PFSK-1 (cell line): ENCODE results near the gene SULT1B1.

Experiments used
- FOXP2 ChIP-seq: optimal IDR thresholded peaks from 2 replicates; pipeline ENCODE3; 2011; ENCODE audit warnings: borderline replicate concordance, control low read depth, inconsistent platforms; ENCODE audit not compliant: insufficient read depth; ENCODE audit errors: extremely low read length, extremely low read depth
- POLR2AphosphoS5 ChIP-seq: IDR thresholded peaks from 2 replicates; pipeline ENCODE4 v1.6.1; 2012; ENCODE audit warnings: low read depth, mild to moderate bottlenecking, control low read depth, low read length, moderate library complexity
- SIN3A ChIP-seq: IDR thresholded peaks from 2 replicates; pipeline ENCODE4 v1.6.1; 2012; ENCODE audit warnings: mild to moderate bottlenecking, low read length, moderate library complexity, borderline replicate concordance; ENCODE audit not compliant: insufficient read depth
- TAF1 ChIP-seq: IDR thresholded peaks from 2 replicates; pipeline ENCODE4 v1.6.1; 2012; ENCODE audit warnings: low read length, control low read depth, borderline replicate concordance; ENCODE audit not compliant: insufficient read depth
- TF ChIP-seq, protein P1 (sequence below), 2 experiments: IDR thresholded peaks; 2 replicates each; pipeline versions ENCODE4 v1.6.1 to v1.8.0; 2011 to 2012; ENCODE audit warnings: low read depth in 2 of 2, low read length in 2 of 2, control low read depth in 1 of 2, inconsistent platforms in 1 of 2, mild to moderate bottlenecking in 1 of 2, moderate library complexity in 1 of 2; ENCODE audit not compliant: insufficient read depth in 1 of 2

Gene SULT1B1

DNA sequence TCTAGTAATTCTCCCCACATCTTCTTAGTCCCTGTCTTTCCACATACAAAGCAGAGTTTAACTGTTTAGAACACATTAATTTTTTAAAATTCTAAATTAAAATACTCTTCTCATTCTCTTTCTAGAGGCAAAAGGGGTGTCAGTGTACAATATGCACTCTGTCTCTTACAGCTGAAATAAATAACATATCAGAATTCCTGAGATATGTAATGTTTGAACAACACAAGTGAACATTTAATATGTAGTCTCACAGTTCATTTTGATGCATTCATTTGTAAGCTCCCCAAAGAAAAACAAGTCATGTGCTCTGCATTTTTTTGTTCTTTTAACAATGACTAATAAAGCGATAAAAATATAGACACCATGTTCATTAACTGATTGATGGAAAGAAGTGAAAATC lies 19.7 kb upstream of the SULT1B1 start:
- TF ChIP-seq, protein P1, sequence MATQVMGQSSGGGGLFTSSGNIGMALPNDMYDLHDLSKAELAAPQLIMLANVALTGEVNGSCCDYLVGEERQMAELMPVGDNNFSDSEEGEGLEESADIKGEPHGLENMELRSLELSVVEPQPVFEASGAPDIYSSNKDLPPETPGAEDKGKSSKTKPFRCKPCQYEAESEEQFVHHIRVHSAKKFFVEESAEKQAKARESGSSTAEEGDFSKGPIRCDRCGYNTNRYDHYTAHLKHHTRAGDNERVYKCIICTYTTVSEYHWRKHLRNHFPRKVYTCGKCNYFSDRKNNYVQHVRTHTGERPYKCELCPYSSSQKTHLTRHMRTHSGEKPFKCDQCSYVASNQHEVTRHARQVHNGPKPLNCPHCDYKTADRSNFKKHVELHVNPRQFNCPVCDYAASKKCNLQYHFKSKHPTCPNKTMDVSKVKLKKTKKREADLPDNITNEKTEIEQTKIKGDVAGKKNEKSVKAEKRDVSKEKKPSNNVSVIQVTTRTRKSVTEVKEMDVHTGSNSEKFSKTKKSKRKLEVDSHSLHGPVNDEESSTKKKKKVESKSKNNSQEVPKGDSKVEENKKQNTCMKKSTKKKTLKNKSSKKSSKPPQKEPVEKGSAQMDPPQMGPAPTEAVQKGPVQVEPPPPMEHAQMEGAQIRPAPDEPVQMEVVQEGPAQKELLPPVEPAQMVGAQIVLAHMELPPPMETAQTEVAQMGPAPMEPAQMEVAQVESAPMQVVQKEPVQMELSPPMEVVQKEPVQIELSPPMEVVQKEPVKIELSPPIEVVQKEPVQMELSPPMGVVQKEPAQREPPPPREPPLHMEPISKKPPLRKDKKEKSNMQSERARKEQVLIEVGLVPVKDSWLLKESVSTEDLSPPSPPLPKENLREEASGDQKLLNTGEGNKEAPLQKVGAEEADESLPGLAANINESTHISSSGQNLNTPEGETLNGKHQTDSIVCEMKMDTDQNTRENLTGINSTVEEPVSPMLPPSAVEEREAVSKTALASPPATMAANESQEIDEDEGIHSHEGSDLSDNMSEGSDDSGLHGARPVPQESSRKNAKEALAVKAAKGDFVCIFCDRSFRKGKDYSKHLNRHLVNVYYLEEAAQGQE (IDR thresholded peaks at IDR 0.05; ENCODE audit: insufficient read depth in 1 of 2, low read depth in 2 of 2, low read length in 2 of 2) = no peak
- TF ChIP-seq FOXP2 (no peak), POLR2AphosphoS5 (no peak), TAF1 (no peak), SIN3A (no peak)

DNA sequence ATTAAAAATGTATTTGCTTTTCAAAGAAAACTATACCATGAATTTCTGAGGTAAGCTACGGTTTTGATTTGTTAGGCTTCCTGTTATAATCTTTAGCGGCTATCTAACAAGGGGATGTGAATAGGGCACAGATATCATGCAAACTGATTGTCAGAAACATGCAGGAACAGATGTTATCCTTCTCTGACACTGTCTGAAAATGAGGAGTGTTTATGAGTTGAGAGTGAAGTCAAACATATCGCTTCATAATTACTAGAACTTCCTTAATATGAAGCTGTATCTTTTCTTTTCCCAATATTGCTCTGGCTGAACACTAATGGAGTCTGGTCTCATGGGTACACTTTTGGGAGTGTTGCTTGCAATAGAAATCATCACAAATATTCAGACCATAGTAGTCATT lies 16.3 kb upstream of the SULT1B1 start:
- no peak for TF ChIP-seq TAF1
- TF ChIP-seq, protein P1 (IDR thresholded peaks at IDR 0.05; ENCODE audit: insufficient read depth in 1 of 2, low read depth in 2 of 2, low read length in 2 of 2) = no peak
- no peak for TF ChIP-seq FOXP2
- no peak for TF ChIP-seq POLR2AphosphoS5
- no peak for TF ChIP-seq SIN3A

DNA sequence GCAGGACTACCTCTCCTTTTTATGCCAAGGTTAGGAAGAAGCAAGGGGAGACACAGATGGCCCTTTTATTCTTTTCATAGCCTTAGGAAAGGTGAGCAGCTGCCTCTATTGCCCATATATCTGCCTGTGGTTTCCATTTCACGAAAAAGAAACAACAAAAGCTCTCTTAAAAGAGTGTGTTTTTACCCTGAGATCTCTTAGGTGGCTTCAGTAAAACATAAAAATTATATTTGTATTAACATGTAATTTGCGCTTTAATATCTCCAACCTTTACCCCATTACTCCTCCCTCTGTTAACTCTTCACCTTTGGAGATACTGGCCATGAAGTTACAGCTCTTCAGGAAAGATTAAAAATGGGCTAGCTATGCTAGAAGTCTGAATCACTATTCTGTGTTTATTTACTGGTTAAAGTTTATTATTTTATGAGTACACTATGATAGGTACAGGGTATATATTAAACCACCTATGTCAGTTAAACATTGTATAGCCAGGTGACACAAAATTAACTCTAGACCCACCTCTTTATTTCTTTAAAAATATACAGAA lies 15.0 kb upstream of the SULT1B1 start:
- TF ChIP-seq, protein P1 (IDR thresholded peaks at IDR 0.05; ENCODE audit: insufficient read depth in 1 of 2, low read depth in 2 of 2, low read length in 2 of 2) = no peak
- TF ChIP-seq TAF1 = no peak
- no peak for TF ChIP-seq SIN3A
- no peak for TF ChIP-seq POLR2AphosphoS5
- TF ChIP-seq FOXP2 = no peak

DNA sequence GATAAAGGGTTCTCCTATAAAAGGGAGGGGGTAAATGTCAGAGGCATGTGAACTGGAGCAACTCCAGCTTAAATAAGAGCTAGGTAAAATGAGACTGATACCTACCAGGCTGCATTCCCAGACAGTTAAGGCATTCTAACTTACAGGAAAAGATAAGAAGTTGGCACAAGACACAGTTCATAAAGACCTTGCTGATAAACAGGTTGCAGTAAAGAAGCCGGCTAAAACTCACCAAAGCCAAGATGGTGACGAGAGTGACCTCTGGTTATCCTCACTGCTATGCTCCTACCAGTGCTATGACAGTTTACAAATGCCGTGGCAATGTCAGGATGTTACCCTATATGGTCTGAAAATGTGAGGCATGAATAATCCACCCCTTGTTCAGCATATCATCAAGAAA lies 13.1 kb upstream of the SULT1B1 start:
- no peak for TF ChIP-seq TAF1
- no peak for TF ChIP-seq FOXP2
- TF ChIP-seq SIN3A = no peak

DNA sequence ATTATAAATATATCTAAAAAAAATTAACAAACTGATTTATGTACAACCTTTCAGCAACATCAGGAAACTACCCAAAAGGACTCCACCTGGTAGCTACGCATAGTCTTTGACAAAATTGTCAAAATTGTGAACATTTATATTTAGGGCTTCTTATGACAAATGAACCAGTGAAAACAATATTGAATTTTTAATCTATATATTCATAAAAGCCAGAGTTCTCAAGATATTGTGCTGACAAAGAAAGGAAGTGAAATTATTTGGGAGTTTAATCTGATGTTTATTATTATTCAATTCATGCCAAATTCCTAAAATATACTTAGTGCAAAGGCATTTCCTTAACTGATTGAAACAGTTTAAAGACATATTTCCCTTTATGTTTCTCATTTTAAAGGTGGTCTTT lies 5.3 kb upstream of the SULT1B1 start:
- TF ChIP-seq, protein P1 (IDR thresholded peaks at IDR 0.05; ENCODE audit: insufficient read depth in 1 of 2, low read depth in 2 of 2, low read length in 2 of 2) = no peak
- TF ChIP-seq FOXP2 (no peak), POLR2AphosphoS5 (no peak), SIN3A (no peak)
